Right atrium auricular region (tissue), 2 donors: Measurements from ENCODE around the gene NPAS3. TPM values are rescaled to one million over a fixed set of nuclear protein-coding genes. Genes with fewer than 3 reads are reported as not detected.

Experiments used
- DNase-seq: peaks from one replicate; pipeline ENCODE4 v3.0.0-alpha.2; 2019; ENCODE audit warnings: low spot score
- H3K27ac ChIP-seq, 2 donors: fragments of 200-600 bp; sonication (generic); 1 replicate in 1 of 2; 2 replicates in 1 of 2; pipeline ENCODE4 v1.5.1; 2016 to 2019
- H3K27me3 ChIP-seq, 2 donors: fragments of 200-600 bp; sonication (generic); one replicate each; pipeline versions ENCODE4 v1.5.1 to v1.6.0; 2017 to 2019
- H3K36me3 ChIP-seq: fragments of 200-600 bp; sonication (generic); one replicate; pipeline ENCODE4 v1.5.1; 2016
- H3K4me1 ChIP-seq, 2 donors: fragments of 200-600 bp; sonication (generic); one replicate each; pipeline versions ENCODE4 v1.5.1 to v1.6.0; 2017 to 2019
- H3K4me3 ChIP-seq, 2 donors: fragments of 200-600 bp; sonication (generic); 1 replicate in 1 of 2; 2 replicates in 1 of 2; pipeline ENCODE4 v1.5.1; 2017 to 2019; ENCODE audit warnings: mild to moderate bottlenecking in 1 of 2, moderate library complexity in 1 of 2
- H3K9me3 ChIP-seq, 2 donors: fragments of 200-600 bp; sonication (generic); one replicate each; pipeline ENCODE4 v1.5.1; 2019
- total RNA-seq, 2 donors: library from RNA; depleted of rRNA; stranded (reverse); fragments of >200 nt; gene quantifications; one replicate each; pipeline ENCODE4 v1.1.0, GENCODE V29; 2016
- TF ChIP-seq, protein P1 (sequence below), 2 donors: fragments of 200-600 bp; sonication (generic); IDR thresholded peaks; one replicate each; pipeline ENCODE4 v1.5.1; 2019; ENCODE audit warnings: antibody characterized with exemption in 2 of 2

The NPAS3 gene
- total RNA-seq, 2 donors from 2014 or later = 0.67 to 1.3 TPM

DNA sequence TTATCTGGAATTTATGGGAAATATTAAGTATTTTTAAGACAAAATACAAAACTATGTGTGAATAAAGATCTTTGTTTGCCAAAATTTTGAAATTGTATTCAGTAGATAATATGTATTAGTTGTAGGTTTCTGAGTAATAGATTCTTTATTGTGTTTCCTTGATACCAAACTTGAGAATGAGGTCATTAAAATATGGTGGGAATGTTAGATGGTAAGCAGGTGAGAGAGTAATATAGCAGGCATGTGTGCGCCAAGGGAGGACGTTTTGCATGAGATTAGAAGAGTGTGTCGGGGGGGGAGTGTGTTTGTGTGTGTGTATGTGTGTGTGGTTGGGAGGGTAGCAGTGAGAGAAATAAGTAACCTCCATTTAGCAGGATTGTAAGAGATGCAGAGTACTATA, 376.5 kb downstream of the NPAS3 start:
- TF ChIP-seq, protein P1, sequence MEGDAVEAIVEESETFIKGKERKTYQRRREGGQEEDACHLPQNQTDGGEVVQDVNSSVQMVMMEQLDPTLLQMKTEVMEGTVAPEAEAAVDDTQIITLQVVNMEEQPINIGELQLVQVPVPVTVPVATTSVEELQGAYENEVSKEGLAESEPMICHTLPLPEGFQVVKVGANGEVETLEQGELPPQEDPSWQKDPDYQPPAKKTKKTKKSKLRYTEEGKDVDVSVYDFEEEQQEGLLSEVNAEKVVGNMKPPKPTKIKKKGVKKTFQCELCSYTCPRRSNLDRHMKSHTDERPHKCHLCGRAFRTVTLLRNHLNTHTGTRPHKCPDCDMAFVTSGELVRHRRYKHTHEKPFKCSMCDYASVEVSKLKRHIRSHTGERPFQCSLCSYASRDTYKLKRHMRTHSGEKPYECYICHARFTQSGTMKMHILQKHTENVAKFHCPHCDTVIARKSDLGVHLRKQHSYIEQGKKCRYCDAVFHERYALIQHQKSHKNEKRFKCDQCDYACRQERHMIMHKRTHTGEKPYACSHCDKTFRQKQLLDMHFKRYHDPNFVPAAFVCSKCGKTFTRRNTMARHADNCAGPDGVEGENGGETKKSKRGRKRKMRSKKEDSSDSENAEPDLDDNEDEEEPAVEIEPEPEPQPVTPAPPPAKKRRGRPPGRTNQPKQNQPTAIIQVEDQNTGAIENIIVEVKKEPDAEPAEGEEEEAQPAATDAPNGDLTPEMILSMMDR (IDR thresholded peaks at IDR 0.05) = no peak
- Histone ChIP-seq H3K9me3 (no peaks in the 10 kb centered on the region), H3K27me3 (no peaks in the 10 kb centered on the region), H3K27ac (no peak overlapping the region), H3K4me3 (no peak overlapping the region), H3K4me1 (no peaks in the 10 kb centered on the region), H3K36me3 (no peaks in the 10 kb centered on the region)
- DNase-seq = no peak

DNA sequence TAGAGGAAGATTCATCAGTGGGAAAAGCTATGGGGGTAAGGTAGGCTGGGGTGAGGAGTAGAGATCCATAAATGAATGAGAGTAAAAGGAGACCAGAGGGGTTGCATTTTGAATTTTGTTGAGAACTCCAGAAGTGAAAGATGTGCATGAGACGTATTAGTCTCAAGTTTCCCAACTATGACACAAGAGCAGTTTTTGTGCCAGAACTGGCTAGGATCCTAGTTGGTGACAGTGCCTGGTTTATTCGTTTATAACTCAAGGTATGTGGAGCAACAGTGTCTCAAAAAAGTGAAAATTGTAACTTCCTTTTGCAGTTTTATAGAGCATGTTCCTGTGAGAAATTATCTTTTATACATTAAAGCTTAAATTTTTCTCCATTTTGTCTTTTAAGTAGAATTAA, 377.0 kb downstream of the NPAS3 start:
- no peaks in the 10 kb centered on the region for H3K27me3 ChIP-seq

GRCh38 chr14:33317675-33318074, 379.0 kb downstream of the NPAS3 start:
- H3K27ac ChIP-seq = no peak overlapping the region
- TF ChIP-seq, protein P1 (IDR thresholded peaks at IDR 0.05) = no peak

More for the DNA sequence above, 377.0 kb downstream of the NPAS3 start:
- H3K4me3 ChIP-seq = no peak overlapping the region
- no peak for DNase-seq
- TF ChIP-seq, protein P1 (IDR thresholded peaks at IDR 0.05) = no peak
- no peaks in the 10 kb centered on the region for H3K36me3 ChIP-seq
- H3K4me1 ChIP-seq = no peaks in the 10 kb centered on the region
- H3K9me3 ChIP-seq = no peaks in the 10 kb centered on the region
- no peak overlapping the region for H3K27ac ChIP-seq

DNA sequence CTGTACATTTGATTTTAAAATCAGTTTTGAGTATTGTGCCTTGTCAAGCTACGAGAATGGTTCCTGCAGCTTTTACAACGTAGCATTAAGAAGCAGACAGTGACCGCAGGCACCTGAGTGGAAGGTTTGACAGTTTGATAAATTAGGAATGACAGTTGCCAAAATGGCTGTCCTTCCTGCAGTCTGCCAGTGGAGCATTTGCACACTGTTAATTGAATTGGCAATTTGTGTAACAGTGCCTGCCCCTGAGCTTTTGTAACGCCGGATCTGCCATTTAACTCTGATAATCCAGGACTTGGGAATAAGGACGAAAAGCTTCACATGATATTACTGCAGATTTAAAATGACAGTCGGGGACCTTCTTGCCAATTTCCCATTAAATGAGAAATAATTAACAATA, 385.3 kb downstream of the NPAS3 start:
- H3K4me3 ChIP-seq = no peak overlapping the region
- H3K4me1 ChIP-seq = no peaks in the 10 kb centered on the region
- no peaks in the 10 kb centered on the region for H3K36me3 ChIP-seq
- TF ChIP-seq, protein P1 (IDR thresholded peaks at IDR 0.05) = no peak
- no peaks in the 10 kb centered on the region for H3K27me3 ChIP-seq
- H3K9me3 ChIP-seq = no peaks in the 10 kb centered on the region
- no peak for DNase-seq
- no peak overlapping the region for H3K27ac ChIP-seq

More at GRCh38 chr14:33317675-33318074, 379.0 kb downstream of the NPAS3 start:
- no peak for DNase-seq
- no peaks in the 10 kb centered on the region for H3K9me3 ChIP-seq
- no peaks in the 10 kb centered on the region for H3K4me1 ChIP-seq
- no peak overlapping the region for H3K4me3 ChIP-seq
- H3K36me3 ChIP-seq = no peaks in the 10 kb centered on the region
- H3K27me3 ChIP-seq = no peaks in the 10 kb centered on the region

DNA sequence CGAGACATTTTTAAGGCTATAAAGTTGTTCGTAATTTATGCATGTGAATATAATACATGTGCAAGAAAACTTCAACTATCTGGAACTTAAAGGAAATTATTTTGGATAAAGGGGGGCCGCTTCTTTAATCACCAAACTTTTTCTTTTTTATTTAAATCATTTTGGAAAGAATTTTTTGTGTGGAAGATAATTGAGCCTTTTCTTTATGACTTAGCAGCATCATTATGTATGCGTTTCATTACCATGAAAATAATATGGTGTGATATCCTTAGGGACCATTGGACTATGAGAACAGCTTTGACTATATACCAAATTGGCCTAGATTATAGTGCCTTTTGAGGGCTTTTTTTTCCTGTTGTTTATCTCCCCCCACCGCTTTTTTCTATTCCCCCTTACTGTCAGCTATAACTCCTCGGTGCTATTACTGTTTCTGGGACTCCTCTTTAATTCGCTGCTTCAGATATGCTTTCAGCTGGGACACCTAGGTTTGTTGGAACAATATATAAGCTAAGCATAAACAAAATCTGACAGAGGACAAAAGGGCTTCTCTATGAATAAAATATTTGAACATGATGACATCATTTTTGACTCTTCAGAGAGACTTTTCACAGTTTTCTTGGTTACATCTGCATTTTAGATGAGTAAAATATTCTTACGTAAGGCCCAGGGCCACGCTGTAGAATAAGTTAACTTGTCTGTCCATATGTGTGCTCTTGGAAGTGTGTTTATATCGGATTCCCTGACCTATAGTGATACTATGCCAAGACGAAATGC, 392.7 kb downstream of the NPAS3 start:
- TF ChIP-seq, protein P1 (IDR thresholded peaks at IDR 0.05) = no peak
- H3K27me3 ChIP-seq = no peaks in the 10 kb centered on the region
- no peak overlapping the region for H3K27ac ChIP-seq
- no peak for DNase-seq
- H3K4me1 ChIP-seq = no peaks in the 10 kb centered on the region
- H3K9me3 ChIP-seq = peaks cover 4 to 8% of the 10 kb centered on the region in 2 donors
- no peak overlapping the region for H3K4me3 ChIP-seq
- H3K36me3 ChIP-seq = no peaks in the 10 kb centered on the region

- Histone ChIP-seq H3K9me3 (peaks cover 6 to 17% of the 10 kb centered on the region in 2 donors), H3K36me3 (no peaks in the 10 kb centered on the region), H3K4me3 (no peak overlapping the region), H3K27me3 (no peaks in the 10 kb centered on the region), H3K27ac (no peak overlapping the region), H3K4me1 (no peaks in the 10 kb centered on the region)
- DNase-seq = no peak
- TF ChIP-seq, protein P1 (IDR thresholded peaks at IDR 0.05) = no peak
Measured at GRCh38 chr14:33332497-33332896, 393.8 kb downstream of the NPAS3 start.
